Kidney epithelial cell (primary cell): ENCODE results near the gene TSPAN33. TPM values are rescaled to one million over a fixed set of nuclear protein-coding genes. Genes with fewer than 3 reads are reported as not detected.

ENCODE experiments used
- DNase-seq: peaks from one replicate; pipeline ENCODE4 v3.0.0-alpha.2; 2010; ENCODE audit warnings: low read depth
- H3K27me3 ChIP-seq: 2 replicates; pipeline ENCODE4 v1.6.0; 2011; ENCODE audit warnings: low read length; ENCODE audit not compliant: control insufficient read depth, insufficient read depth
- H3K36me3 ChIP-seq: 2 replicates; pipeline ENCODE4 v1.5.1; 2011; ENCODE audit warnings: low read length; ENCODE audit not compliant: control insufficient read depth, insufficient read depth
- H3K4me3 ChIP-seq: 2 replicates; pipeline ENCODE4 v1.5.1; 2011; ENCODE audit warnings: low read depth, mild to moderate bottlenecking, control low read depth, low read length
- total RNA-seq: library from RNA; depleted of rRNA; stranded (reverse); fragments of >200 nt; gene quantifications from 2 replicates; pipeline ENCODE4 v1.2.3, GENCODE V29; 2015
- TF ChIP-seq, protein P1 (sequence below): IDR thresholded peaks from 2 replicates; pipeline ENCODE4 v1.5.1; 2011; ENCODE audit warnings: mild to moderate bottlenecking, moderate library complexity, low read length, control low read depth, inconsistent platforms; ENCODE audit not compliant: insufficient read depth, poor library complexity, severe bottlenecking

The TSPAN33 gene
- total RNA-seq, 1 donor from 2014 or later = 18.0 TPM

DNA sequence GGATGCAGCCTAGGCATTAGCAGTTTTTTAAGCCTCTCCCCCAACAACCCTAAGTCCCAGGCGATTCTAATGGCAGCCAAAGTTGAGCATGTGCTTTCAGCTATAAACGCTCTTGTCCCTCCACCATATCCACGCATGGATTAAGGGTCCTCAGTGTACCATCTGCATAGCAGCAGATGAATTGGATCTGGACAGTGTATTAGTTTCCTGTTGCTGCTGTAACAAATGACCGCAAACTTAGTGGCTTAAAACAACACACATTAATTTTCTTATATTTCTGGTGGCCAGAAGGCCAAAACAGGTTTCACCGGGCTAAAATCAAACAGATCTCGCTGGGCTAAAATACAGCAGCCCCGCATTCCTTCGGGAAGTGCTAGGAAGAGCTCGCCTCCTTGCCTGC, 13.1 kb downstream of the TSPAN33 start:
- DNase-seq = no peak
- H3K4me3 ChIP-seq = no peak overlapping the region
- TF ChIP-seq, protein P1, sequence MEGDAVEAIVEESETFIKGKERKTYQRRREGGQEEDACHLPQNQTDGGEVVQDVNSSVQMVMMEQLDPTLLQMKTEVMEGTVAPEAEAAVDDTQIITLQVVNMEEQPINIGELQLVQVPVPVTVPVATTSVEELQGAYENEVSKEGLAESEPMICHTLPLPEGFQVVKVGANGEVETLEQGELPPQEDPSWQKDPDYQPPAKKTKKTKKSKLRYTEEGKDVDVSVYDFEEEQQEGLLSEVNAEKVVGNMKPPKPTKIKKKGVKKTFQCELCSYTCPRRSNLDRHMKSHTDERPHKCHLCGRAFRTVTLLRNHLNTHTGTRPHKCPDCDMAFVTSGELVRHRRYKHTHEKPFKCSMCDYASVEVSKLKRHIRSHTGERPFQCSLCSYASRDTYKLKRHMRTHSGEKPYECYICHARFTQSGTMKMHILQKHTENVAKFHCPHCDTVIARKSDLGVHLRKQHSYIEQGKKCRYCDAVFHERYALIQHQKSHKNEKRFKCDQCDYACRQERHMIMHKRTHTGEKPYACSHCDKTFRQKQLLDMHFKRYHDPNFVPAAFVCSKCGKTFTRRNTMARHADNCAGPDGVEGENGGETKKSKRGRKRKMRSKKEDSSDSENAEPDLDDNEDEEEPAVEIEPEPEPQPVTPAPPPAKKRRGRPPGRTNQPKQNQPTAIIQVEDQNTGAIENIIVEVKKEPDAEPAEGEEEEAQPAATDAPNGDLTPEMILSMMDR = no peak
- H3K27me3 ChIP-seq = no peaks in the 10 kb centered on the region
- no peaks in the 10 kb centered on the region for H3K36me3 ChIP-seq

DNA sequence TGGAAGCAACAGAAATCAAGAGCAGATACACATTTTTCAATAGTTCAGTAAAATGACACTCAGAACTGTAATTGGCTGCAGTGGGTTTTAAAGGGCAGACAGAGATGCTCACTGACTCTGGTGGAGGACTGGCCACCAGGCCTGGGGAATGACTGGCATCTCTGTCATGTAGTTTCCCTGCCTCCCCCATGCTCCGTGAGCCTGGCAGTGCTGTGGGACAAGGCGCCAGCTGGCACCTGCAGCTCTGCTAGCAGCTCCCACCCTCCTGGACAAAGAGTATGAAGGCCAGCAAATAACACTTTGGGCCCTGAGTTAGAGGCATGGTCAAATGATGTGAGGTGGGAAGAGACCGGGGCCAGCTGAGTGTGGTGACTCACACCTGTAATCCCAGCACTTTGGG, 15.0 kb downstream of the TSPAN33 start:
- Histone ChIP-seq H3K36me3 (no peaks in the 10 kb centered on the region), H3K27me3 (no peaks in the 10 kb centered on the region), H3K4me3 (no peak overlapping the region)
- TF ChIP-seq, protein P1 = no peak
- no peak for DNase-seq

- Histone ChIP-seq H3K36me3 (no peaks in the 10 kb centered on the region), H3K27me3 (no peaks in the 10 kb centered on the region), H3K4me3 (no peak overlapping the region)
- TF ChIP-seq, protein P1 = no peak
- DNase-seq = no peak
Observed at GRCh38 chr7:129160161-129160905, 15.8 kb downstream of the TSPAN33 start.

DNA sequence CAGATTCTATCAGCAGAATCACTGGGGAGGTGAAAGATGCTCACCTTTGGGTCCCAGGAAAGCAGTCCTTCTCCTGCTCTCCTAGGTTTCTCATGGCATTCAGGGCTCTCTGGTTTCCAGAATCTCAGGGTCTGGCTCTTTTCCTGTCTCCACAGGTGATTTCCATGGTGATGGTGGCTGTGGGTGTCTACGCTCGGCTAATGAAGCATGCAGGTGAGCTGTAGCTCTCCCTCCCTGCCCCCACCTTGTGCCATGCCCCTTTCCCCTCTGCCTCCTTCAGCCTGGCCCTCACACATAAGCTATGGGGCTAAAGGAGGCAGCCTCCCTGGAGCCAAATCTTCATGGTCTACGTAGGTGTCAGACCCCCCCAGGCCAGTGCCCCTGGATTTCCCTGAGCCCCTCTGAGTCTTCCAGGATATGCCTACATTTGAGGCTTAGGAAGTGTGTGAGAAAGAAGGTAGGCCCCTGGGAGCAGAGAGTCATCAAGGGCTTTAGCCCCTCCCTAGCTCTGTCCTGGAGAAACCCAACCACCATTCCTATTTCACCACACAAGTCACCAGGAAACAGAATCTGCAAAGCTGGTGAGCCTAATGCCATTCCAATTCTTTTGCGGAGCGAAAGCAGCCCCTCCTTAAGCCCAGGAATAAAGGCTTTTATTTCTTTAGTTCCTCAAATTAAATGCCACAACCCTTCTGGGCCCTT, 17.2 kb downstream of the TSPAN33 start:
- DNase-seq = peak; percentile 10
- no peak overlapping the region for H3K4me3 ChIP-seq
- no peaks in the 10 kb centered on the region for H3K27me3 ChIP-seq
- TF ChIP-seq, protein P1 = no peak
- H3K36me3 ChIP-seq = no peaks in the 10 kb centered on the region

DNA sequence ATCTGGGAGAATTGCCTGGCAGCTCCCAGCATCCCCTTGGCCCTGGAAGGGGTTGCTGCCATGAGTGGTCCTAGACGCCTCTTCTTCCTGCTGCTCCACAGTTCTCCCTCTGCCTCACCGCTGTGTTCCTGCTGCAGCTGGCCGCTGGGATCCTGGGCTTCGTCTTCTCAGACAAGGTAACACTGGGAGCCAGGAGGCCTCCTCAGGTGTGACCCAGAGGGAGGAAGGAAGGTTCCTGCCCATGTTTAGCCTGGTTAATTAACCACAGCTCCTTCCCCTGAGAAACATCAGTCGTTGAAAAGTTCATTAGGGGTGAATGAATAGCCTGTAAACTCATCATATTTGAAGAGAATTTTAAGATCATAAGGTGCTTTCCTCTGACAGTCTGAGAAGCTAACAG, 18.2 kb downstream of the TSPAN33 start:
- no peak for DNase-seq
- no peaks in the 10 kb centered on the region for H3K36me3 ChIP-seq
- H3K27me3 ChIP-seq = no peaks in the 10 kb centered on the region
- TF ChIP-seq, protein P1 = no peak
- no peak overlapping the region for H3K4me3 ChIP-seq
